Panc1 (cell line): ENCODE measurements around the gene SANBR. TPM values are rescaled to one million over a fixed set of nuclear protein-coding genes. Genes with fewer than 3 reads are reported as not detected.
"Not testable (repeated sequence)": the region's sequence is repeated elsewhere in the genome, so short reads cannot be mapped to it uniquely, and the experiment has no call there.

Experiments
- ATAC-seq: fragments of 200-7000 bp; cut with Tn5 transposase; 2 replicates; pipeline ENCODE4 v1.9.1; 2020; ENCODE audit warnings: mild to moderate bottlenecking, moderate library complexity
- BruUV-seq: library from RNA; stranded (reverse); fragments of 400-500 nt; replicated peaks from 2 replicates; lab custom pipeline; 2021; lab: Mats Ljungman, UMichigan
- CTCF ChIA-PET: fragments of 300-600 bp; sonication (Branson Sonifier 250); formaldehyde crosslinking; loops from one replicate; lab custom pipeline; 2022; ENCODE audit warnings: antibody characterized with exemption; lab: Charles Lee
- POLR2A ChIA-PET: fragments of 300-600 bp; sonication (Branson Sonifier 250); formaldehyde crosslinking; loops from one replicate; lab custom pipeline; 2022; ENCODE audit warnings: antibody characterized with exemption; lab: Charles Lee
- DNase-seq: peaks from one replicate; pipeline ENCODE4 v3.0.0-alpha.2; 2010; ENCODE audit warnings: low read depth, low spot score
- H3K27ac ChIP-seq: 2 replicates; pipeline ENCODE4 v1.5.1; 2011; ENCODE audit warnings: mild to moderate bottlenecking, low read length, inconsistent platforms
- H3K27me3 ChIP-seq: fragments of 200-500 bp; sonication (Bioruptor generic); 2 replicates; pipeline ENCODE4 v1.6.0; 2014; ENCODE audit warnings: low read length, inconsistent platforms; ENCODE audit not compliant: control insufficient read depth, insufficient read depth
- H3K36me3 ChIP-seq: fragments of 200-500 bp; sonication (Bioruptor generic); 2 replicates; pipeline ENCODE4 v1.5.1; 2014; ENCODE audit warnings: inconsistent platforms, mild to moderate bottlenecking, low read length, moderate library complexity; ENCODE audit not compliant: control insufficient read depth, insufficient read depth
- H3K4me1 ChIP-seq: 2 replicates; pipeline ENCODE4 v1.5.1; 2011; ENCODE audit warnings: inconsistent platforms, mild to moderate bottlenecking, low read length, moderate library complexity; ENCODE audit not compliant: control insufficient read depth, insufficient read depth
- H3K4me3 ChIP-seq, 2 experiments: 2 replicates each; pipeline ENCODE4 v1.5.1; 2011 to 2012; ENCODE audit warnings: low read depth in 2 of 2, low read length in 2 of 2, mild to moderate bottlenecking in 2 of 2, inconsistent platforms in 1 of 2, moderate library complexity in 1 of 2
- H3K9me3 ChIP-seq: fragments of 200-500 bp; sonication (Bioruptor generic); 2 replicates; pipeline ENCODE4 v1.5.1; 2014; ENCODE audit warnings: low read depth, mild to moderate bottlenecking, inconsistent platforms, low read length, moderate library complexity; ENCODE audit not compliant: control insufficient read depth, insufficient read depth
- CTCF ChIP-seq: fragments of 450-650 bp; IDR thresholded peaks from 2 replicates; pipeline ENCODE4 v1.5.1; 2017; ENCODE audit warnings: mild to moderate bottlenecking
- SIN3A ChIP-seq: IDR thresholded peaks from 2 replicates; pipeline ENCODE4 v1.6.1; 2012; ENCODE audit warnings: low read depth, mild to moderate bottlenecking, low read length, moderate library complexity, borderline replicate concordance; ENCODE audit not compliant: insufficient read depth
- TCF7L2 ChIP-seq: IDR thresholded peaks from 2 replicates; pipeline ENCODE4 v1.6.1; 2011; ENCODE audit warnings: mild to moderate bottlenecking, low read depth, low read length, inconsistent platforms
- in situ Hi-C: cut with HindIII; loops from 2 replicates; pipeline ENCODE4 v1.10.0; 2016; ENCODE audit warnings: low sequenced_read_pairs, low pct_unique_long_range_greater_than_20kb
- intact Hi-C: fragments of 100-400 bp; cut with micrococcal nuclease; formaldehyde crosslinking; loops from one replicate; pipeline ENCODE4 v1.10.0; 2022; ENCODE audit not compliant: unreplicated experiment
- total RNA-seq: library from RNA; stranded (reverse); gene quantifications from one replicate; pipeline ENCODE4 v1.2.1, GENCODE V29; 2021; ENCODE audit not compliant: unreplicated experiment
- TF ChIP-seq, protein P1 (sequence below), 2 experiments: IDR thresholded peaks; 2 replicates each; pipeline ENCODE4 v1.6.1; 2011 to 2012; ENCODE audit warnings: low read depth in 2 of 2, control low read depth in 1 of 2, low read length in 1 of 2, mild to moderate bottlenecking in 1 of 2, moderate library complexity in 1 of 2; ENCODE audit not compliant: insufficient read depth in 1 of 2

SANBR gene
- total RNA-seq, 1 experiment from 2014 or later = 18.8 TPM

DNA sequence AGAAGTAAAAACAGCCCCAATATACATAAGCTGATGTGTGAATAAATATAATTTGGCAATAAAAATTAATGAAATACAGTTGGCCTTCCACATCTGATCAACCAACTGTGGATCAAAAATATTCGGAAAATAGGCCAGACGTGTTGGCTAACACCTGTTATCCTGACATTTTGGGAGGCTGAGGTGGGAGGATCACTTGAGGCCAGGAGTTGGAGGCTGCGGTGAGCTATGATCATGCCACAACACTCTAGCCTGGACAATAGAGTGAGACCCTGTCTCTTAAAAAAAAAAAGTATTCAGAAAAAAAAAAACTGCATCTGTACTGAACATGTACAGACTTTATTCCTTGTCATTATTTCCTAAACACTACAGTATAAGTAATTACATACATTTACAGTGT, 36.1 kb upstream of the SANBR start:
- intact Hi-C loops (no loop called here), in situ Hi-C loops (no loop called here)
- Histone ChIP-seq H3K4me1 (no peaks in the 10 kb centered on the region), H3K27me3 (no peaks in the 10 kb centered on the region), H3K36me3 (0 out of 2 replicates have a peak, but pooled peaks cover 11% of the 10 kb centered on the region), H3K9me3 (no peaks in the 10 kb centered on the region; the same call in 1 of the 2 replicates), H3K4me3 (no peak overlapping the region), H3K27ac (no peak overlapping the region)
- ChIA-PET CTCF (no interaction called here), POLR2A (no interaction called here)
- TF ChIP-seq, protein P1, sequence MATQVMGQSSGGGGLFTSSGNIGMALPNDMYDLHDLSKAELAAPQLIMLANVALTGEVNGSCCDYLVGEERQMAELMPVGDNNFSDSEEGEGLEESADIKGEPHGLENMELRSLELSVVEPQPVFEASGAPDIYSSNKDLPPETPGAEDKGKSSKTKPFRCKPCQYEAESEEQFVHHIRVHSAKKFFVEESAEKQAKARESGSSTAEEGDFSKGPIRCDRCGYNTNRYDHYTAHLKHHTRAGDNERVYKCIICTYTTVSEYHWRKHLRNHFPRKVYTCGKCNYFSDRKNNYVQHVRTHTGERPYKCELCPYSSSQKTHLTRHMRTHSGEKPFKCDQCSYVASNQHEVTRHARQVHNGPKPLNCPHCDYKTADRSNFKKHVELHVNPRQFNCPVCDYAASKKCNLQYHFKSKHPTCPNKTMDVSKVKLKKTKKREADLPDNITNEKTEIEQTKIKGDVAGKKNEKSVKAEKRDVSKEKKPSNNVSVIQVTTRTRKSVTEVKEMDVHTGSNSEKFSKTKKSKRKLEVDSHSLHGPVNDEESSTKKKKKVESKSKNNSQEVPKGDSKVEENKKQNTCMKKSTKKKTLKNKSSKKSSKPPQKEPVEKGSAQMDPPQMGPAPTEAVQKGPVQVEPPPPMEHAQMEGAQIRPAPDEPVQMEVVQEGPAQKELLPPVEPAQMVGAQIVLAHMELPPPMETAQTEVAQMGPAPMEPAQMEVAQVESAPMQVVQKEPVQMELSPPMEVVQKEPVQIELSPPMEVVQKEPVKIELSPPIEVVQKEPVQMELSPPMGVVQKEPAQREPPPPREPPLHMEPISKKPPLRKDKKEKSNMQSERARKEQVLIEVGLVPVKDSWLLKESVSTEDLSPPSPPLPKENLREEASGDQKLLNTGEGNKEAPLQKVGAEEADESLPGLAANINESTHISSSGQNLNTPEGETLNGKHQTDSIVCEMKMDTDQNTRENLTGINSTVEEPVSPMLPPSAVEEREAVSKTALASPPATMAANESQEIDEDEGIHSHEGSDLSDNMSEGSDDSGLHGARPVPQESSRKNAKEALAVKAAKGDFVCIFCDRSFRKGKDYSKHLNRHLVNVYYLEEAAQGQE (IDR thresholded peaks at IDR 0.05; ENCODE audit: insufficient read depth in 1 of 2, low read depth in 2 of 2, low read length in 1 of 2) = no peak
- TF ChIP-seq CTCF = no peak
- TF ChIP-seq SIN3A = no peak
- TF ChIP-seq TCF7L2 = no peak
- DNase-seq (no peak), ATAC-seq (no peak)
- BruUV-seq = no TSS peak

DNA sequence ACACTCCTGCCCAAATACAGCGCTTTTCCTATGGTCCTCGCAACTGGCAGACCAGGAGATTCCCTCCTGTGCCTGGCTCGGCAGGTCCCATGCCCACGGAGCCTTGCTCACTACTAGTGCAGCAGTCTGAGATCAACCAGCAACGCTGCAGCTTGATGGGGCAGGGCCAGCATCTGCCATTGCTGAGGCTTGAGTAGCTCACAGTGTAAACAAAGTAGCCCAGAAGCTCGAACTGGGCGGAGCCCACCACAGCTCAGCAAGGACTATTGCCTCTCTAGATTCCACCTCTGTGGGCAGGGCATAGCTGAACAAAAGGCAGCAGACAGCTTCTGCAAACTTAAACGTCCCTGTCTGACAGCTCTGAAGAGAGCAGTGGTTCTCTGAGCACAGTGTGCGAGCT, 31.1 kb upstream of the SANBR start:
- in situ Hi-C loops, H3K9me3 ChIP-seq, ATAC-seq, H3K4me3 ChIP-seq, intact Hi-C loops, DNase-seq, CTCF ChIA-PET, H3K4me1 ChIP-seq, BruUV-seq, H3K27ac ChIP-seq, H3K27me3 ChIP-seq: not testable (repeated sequence)
- POLR2A ChIA-PET = interaction anchor here (0.6 kb wide), 1 partner anchor 87 kb away, joined by 6 read pairs; no protein-coding TSS in a partner anchor
- 0 out of 2 replicates have a peak, but pooled peaks cover 11% of the 10 kb centered on the region for H3K36me3 ChIP-seq

DNA sequence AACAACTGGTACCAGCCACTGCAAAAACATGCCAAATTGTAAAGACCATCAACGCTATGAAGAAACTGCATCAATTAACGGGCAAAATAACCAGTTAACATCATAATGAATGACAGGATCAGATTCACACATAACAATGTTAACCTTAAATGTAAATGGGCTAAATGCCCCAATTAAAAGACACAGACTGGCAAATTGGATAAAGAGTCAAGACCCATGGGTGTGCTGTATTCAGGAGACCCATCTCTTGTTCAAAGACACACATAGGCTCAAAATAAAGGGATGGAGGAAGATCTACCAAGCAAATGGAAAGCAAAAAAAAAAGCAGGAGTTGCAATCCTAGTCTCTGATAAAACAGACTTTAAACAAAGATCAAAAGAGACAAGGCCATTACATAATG, 29.0 kb upstream of the SANBR start:
- intact Hi-C loops, H3K27ac ChIP-seq, in situ Hi-C loops, H3K27me3 ChIP-seq, DNase-seq, CTCF ChIA-PET, POLR2A ChIA-PET, H3K4me1 ChIP-seq, ATAC-seq, H3K4me3 ChIP-seq, H3K9me3 ChIP-seq, BruUV-seq: not testable (repeated sequence)
- H3K36me3 ChIP-seq = 0 out of 2 replicates have a peak, but pooled peaks cover 11% of the 10 kb centered on the region
